Measurements from ENCODE around the gene ALDOA.

ALDOA gene

GRCh38 chr16:30090610-30091331 lies 25.2 kb downstream of the ALDOA start:
- TF ChIP-seq, protein P1, sequence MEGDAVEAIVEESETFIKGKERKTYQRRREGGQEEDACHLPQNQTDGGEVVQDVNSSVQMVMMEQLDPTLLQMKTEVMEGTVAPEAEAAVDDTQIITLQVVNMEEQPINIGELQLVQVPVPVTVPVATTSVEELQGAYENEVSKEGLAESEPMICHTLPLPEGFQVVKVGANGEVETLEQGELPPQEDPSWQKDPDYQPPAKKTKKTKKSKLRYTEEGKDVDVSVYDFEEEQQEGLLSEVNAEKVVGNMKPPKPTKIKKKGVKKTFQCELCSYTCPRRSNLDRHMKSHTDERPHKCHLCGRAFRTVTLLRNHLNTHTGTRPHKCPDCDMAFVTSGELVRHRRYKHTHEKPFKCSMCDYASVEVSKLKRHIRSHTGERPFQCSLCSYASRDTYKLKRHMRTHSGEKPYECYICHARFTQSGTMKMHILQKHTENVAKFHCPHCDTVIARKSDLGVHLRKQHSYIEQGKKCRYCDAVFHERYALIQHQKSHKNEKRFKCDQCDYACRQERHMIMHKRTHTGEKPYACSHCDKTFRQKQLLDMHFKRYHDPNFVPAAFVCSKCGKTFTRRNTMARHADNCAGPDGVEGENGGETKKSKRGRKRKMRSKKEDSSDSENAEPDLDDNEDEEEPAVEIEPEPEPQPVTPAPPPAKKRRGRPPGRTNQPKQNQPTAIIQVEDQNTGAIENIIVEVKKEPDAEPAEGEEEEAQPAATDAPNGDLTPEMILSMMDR (conservative IDR thresholded peaks at IDR 0.05; ENCODE audit: control insufficient read depth, insufficient read depth, low read depth, low read length) = no peak
- H3K4me3 ChIP-seq (ENCODE audit: control insufficient read depth, low read depth, low read length) = no peak overlapping the region
- no peak for DNase-seq (ENCODE audit: low read depth)

GRCh38 chr16:30091474-30092372 lies 26.2 kb downstream of the ALDOA start, which contains the start of gene TBX6:
TSS of gene TBX6 (minus strand) at chr16:30091924. CDS start at chr16:30091193, 731 bp downstream.
- peak; percentile 84 for DNase-seq (ENCODE audit: low read depth)
- TF ChIP-seq, protein P1 (conservative IDR thresholded peaks at IDR 0.05; ENCODE audit: control insufficient read depth, insufficient read depth, low read depth, low read length) = peak; percentile 52
- peak within 1 kb of the TSS; percentile 56 for H3K4me3 ChIP-seq (ENCODE audit: control insufficient read depth, low read depth, low read length)

DNA sequence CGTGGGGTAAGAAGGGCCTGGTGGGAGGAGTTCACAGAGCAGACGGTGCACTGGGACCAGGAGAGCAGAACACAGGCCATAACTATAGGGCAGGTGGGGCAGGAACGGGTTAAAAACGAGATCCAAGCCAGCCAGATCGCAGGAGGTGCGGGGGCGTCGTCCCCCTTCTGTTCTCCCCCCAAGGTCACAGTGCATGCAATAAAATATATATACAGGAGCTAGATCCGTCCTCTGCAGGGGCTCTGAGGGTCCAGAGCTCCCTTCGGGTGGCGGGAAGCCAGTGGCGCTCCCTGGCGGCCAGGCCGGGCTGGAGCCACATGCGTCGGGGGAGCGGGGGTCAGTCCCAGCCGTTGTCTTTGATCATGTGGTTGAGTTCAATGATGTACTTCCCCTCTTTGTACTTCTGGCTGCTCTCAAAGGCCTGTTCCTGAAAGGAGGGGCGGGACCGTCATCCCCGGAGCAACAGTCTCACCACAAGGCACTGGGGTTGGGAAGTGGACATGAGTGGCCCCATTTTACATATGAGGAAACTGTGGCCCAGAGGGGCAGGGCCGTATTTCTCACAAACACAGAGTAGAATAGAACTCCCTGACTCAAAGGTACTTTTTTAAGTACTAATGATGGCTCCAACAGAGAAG lies 26.9 kb downstream of the ALDOA start:
- DNase-seq (ENCODE audit: low read depth) = peak; percentile 81
- peak overlapping the region; percentile 56 for H3K4me3 ChIP-seq (ENCODE audit: control insufficient read depth, low read depth, low read length)
- TF ChIP-seq, protein P1 (conservative IDR thresholded peaks at IDR 0.05; ENCODE audit: control insufficient read depth, insufficient read depth, low read depth, low read length) = peak; percentile 65

- DNase-seq (ENCODE audit: low read depth) = no peak
- TF ChIP-seq, protein P1 (conservative IDR thresholded peaks at IDR 0.05; ENCODE audit: control insufficient read depth, insufficient read depth, low read depth, low read length) = no peak
- no peak overlapping the region for H3K4me3 ChIP-seq (ENCODE audit: control insufficient read depth, low read depth, low read length)
Measured at GRCh38 chr16:30094541-30095165, 29.1 kb downstream of the ALDOA start.

DNA sequence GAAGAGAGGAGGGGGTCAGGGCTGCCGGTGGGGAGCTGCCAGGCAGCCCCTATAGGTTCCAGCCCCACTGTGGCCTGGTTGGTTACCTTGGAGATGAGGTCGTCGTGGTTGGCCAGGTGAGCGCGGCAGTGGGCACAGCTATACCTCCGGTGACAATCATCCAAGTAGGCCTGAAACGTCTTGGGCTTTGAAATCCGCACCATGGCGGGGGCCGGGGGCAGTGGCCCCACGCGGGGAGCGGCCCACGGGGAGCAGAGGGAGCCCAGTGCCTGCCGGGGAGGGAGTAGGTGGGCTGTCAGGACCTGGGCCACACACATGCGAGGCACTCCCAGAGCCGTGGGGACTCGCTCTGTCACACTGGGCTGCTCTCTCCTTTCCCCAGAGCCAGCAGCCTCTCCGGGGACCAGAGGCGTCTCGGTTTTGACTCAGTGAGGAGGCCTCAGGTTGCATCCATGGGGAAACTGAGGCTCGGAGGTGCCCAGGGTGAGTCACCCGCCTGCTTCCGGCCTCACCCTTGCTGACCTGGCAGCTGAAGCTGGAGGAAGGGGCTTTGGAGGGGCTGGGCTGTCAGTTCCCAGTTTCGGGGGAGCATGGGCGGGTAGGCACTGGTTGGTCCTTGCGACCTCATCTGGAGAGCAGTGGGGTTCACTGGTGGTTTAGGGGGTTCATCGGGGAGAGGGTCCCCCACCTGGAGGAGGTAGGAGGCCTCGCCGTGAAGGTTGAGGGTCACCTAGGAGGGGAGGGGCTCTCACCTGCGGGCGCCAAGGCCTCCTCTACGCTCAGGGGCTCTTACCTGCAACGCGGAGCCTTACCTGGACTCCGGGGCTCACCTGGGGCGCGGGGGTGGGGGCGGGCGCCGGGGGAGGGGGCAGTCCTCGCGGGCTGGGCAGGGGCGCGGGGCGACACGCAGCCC lies 29.9 kb downstream of the ALDOA start:
- no peak for DNase-seq (ENCODE audit: low read depth)
- TF ChIP-seq, protein P1 (conservative IDR thresholded peaks at IDR 0.05; ENCODE audit: control insufficient read depth, insufficient read depth, low read depth, low read length) = no peak
- H3K4me3 ChIP-seq (ENCODE audit: control insufficient read depth, low read depth, low read length) = peak overlapping the region; percentile 48
